Lower leg skin (tissue), 3 donors: ENCODE data around the gene CCDC51.

ENCODE experiments used
- POLR2A ChIP-seq, 2 donors: fragments of 450-650 bp; IDR thresholded peaks; one replicate each; pipeline ENCODE4 v1.6.1; 2016 to 2017; ENCODE audit warnings: antibody characterized with exemption in 2 of 2, mild to moderate bottlenecking in 1 of 2, moderate library complexity in 1 of 2
- TF ChIP-seq, protein P1 (sequence below), 3 donors: fragments of 450-650 bp; IDR thresholded peaks; one replicate each; pipeline ENCODE4 v1.5.1; 2016; ENCODE audit warnings: antibody characterized with exemption in 3 of 3, mild to moderate bottlenecking in 3 of 3, moderate library complexity in 2 of 3

DNA sequence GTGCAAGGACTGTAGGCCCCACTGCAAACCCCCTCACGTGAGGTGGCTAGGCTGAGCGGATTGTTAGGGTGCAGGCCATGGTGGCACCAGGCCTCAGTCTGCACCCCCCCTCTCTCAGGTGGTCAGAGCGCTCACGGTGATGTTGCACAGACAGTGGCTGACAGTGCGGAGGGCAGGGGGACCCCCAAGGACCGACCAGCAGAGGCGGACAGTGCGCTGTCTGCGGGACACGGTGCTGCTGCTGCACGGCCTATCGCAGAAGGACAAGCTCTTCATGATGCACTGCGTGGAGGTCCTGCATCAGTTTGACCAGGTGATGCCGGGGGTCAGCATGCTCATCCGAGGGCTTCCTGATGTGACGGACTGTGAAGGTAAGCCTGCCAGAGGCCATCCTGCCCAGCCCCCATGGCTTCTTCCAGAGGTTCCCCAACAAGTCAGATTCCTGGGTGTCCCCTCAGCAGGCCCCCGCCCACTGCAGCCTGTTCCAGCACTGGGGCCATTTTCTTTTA is 24.8 kb upstream of the CCDC51 start:
- TF ChIP-seq, protein P1, sequence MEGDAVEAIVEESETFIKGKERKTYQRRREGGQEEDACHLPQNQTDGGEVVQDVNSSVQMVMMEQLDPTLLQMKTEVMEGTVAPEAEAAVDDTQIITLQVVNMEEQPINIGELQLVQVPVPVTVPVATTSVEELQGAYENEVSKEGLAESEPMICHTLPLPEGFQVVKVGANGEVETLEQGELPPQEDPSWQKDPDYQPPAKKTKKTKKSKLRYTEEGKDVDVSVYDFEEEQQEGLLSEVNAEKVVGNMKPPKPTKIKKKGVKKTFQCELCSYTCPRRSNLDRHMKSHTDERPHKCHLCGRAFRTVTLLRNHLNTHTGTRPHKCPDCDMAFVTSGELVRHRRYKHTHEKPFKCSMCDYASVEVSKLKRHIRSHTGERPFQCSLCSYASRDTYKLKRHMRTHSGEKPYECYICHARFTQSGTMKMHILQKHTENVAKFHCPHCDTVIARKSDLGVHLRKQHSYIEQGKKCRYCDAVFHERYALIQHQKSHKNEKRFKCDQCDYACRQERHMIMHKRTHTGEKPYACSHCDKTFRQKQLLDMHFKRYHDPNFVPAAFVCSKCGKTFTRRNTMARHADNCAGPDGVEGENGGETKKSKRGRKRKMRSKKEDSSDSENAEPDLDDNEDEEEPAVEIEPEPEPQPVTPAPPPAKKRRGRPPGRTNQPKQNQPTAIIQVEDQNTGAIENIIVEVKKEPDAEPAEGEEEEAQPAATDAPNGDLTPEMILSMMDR (IDR thresholded peaks at IDR 0.05): no peak
- no peak for TF ChIP-seq POLR2A (IDR thresholded peaks at IDR 0.05)
